ENCODE results near the gene MDC1.

MDC1 gene

DNA sequence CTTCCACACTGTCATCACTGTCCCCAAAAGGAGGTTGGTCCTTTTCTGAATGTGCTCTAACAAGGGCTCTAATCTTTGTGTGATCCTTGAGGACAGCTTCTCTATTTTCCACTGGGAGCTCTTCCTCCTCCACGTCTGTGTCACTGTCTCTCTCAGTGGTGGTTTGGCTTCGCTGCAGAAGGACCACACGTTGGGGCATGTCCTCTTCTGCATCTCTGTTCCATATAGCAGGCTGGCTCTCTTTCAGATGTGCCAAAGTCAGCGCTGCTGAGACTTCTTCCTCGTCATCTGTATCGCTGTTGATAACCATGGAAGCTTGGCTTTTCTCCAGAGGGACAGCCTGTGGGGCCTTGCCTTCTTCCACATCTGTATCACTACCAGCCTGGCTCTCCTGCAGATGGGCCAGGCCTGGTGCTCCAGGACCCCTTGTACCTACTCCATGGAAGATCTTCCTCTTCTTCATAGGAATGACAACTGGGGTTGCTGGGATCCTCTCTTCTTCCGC is 4.6 kb downstream of the MDC1 start:
- Mint-ChIP-seq H3K36me3 (peaks cover 71% of the 10 kb centered on the region), H3K27me3 (no peaks in the 10 kb centered on the region), H3K4me3 (peak overlapping the region; percentile 67), H3K27ac (peak overlapping the region; percentile 92), H3K4me1 (peaks cover 61% of the 10 kb centered on the region), H3K9me3 (no peaks in the 10 kb centered on the region)
- no peak for DNase-seq
- CTCF ChIA-PET, result interaction anchor here (1.0 to 1.8 kb wide), 3 partner anchors 10 to 40 kb away, joined by 3 to 10 read pairs (median 4); partner anchors contain the start of gene DHX16

DNA sequence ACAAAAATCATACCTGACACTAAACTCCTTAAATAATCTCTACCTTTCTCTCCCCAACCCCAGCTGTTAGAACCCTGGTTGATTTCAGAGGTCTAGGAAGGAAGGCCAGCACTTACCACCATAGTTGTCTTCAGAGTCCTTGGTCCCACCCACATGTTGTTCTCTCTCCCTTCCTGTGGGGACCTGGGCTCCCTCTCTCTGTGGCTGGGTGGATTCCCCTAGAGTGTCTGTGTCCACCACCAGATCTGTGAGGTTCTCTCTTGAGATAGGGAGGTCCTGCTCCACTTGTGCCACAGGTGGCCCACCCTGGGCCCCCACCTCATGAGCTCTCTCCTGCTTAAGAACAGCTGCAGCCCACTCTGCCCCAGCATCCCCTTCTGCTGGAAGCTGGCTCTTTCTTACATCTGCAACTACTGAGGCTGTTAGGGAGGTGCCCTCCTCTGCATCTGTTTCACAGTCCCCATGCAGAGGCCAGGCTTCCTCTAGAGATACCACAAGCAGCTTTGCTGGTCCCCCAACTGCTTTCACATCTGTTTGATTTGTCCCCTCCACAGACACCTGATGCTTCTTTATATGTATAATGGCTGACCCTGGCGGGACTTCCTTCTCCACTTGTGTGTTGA is 5.2 kb downstream of the MDC1 start:
- no peaks in the 10 kb centered on the region for H3K27me3 Mint-ChIP-seq
- H3K4me3 Mint-ChIP-seq, result peak overlapping the region; percentile 67
- peaks cover 71% of the 10 kb centered on the region for H3K36me3 Mint-ChIP-seq
- peak; percentile 51 for DNase-seq
- H3K27ac Mint-ChIP-seq, result peak overlapping the region; percentile 92
- H3K9me3 Mint-ChIP-seq, result no peaks in the 10 kb centered on the region
- peaks cover 56% of the 10 kb centered on the region for H3K4me1 Mint-ChIP-seq
- CTCF ChIA-PET, result interaction anchor here (1.1 to 1.8 kb wide), 3 partner anchors 10 to 39 kb away, joined by 4 to 10 read pairs (median 4); partner anchors contain the start of gene DHX16

DNA sequence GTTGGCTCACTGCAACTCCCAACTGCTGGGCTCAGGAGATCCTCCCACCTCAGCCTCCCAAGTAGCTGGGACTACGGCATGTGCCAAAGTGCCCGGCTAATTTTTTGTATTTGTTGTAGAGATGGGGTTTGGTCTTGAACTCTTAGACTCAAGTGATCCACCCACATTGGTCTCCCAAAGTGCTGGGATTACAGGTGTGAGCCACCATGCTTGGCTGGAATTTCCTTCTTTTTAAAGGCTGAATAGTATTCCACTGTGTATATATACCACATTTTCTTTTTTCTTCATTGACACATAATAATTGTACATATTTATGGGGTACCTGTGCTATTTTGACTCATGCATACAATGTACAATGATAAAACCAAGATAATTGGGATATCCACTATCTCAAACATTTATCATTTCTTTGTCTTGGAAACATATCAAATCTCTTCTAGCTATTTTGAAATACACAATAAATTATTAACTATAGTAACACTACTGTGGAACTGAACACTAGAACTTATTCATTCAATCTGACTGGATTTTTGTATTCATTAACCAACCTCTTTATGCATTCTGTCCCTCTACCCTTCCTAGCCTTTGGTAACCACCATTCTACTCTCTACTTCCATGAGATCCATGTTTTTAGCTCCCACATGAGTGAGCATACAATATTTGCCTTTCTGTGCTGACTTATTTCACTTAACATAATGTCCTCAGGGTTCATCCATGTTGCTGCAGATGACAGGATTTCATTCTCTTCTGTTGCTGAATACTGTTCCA is 7.8 kb downstream of the MDC1 start:
- Mint-ChIP-seq H3K27me3 (no peaks in the 10 kb centered on the region), H3K9me3 (no peaks in the 10 kb centered on the region), H3K36me3 (peaks cover 70% of the 10 kb centered on the region), H3K4me1 (peaks cover 35% of the 10 kb centered on the region), H3K27ac (no peak overlapping the region), H3K4me3 (no peak overlapping the region)
- CTCF ChIA-PET, result interaction anchor here (0.8 kb wide), 1 partner anchor 30 kb away, joined by 3 read pairs; no protein-coding TSS in a partner anchor
- no peak for DNase-seq

DNA sequence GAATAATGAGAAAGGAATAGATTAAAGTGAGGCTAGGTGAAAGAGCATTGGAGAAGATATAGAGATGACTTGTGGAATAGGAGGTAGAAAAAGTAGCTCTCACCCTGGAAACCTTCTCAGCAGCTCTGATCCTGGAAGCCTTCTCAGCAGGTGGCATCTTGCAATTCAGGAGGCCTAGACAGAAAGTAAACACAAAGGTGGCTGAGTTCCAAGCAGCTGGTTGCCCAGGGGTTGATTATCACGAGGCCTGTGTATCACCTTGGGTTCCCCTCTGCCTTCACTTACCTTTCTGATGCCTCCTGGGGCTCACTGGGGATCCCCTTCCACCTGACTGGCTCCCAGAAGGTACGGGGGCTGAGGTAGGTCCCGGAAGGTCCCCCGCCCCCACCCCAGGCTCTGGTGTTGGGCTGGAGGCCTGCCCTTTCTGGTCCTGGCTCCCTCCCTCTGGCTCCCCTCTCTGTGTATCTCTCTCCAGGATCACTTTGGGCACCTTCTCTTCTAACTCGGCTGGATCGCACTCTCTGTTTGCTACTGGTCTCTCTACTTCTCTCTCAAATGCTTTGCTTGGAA is 9.7 kb downstream of the MDC1 start:
- Mint-ChIP-seq H3K27ac (no peak overlapping the region), H3K36me3 (peaks cover 69% of the 10 kb centered on the region), H3K4me1 (peaks cover 19% of the 10 kb centered on the region), H3K27me3 (no peaks in the 10 kb centered on the region), H3K9me3 (no peaks in the 10 kb centered on the region), H3K4me3 (no peak overlapping the region)
- DNase-seq, result no peak
- CTCF ChIA-PET, result interaction anchor here (0.7 kb wide), 1 partner anchor 26 kb away, joined by 3 read pairs; no protein-coding TSS in a partner anchor

DNA sequence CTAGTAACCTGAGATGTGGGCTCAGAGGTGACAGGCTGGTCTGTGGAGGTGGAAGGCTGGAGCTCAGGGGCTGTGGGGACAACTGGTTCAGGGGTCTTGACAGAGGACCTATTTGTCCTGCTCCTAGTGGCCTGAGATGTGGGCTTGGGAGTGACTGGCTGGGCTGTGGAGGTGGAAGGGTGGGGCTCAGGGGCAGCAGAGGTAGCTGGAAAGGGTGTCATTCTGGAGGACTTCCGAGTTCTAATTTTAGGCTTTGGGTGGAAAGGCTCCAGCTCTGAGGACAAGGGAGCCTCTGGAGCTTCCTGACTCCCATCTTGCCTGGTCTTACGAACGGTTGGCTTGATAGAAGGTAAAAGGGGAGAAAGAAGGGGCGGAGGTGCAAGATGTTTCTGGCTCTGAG is 11.5 kb downstream of the MDC1 start:
- DNase-seq, result no peak
- Mint-ChIP-seq H3K4me1 (peaks cover 2% of the 10 kb centered on the region), H3K27me3 (no peaks in the 10 kb centered on the region), H3K9me3 (no peaks in the 10 kb centered on the region), H3K4me3 (no peak overlapping the region), H3K27ac (peak overlapping the region; percentile 12), H3K36me3 (peaks cover 55% of the 10 kb centered on the region)
- CTCF ChIA-PET, result interaction anchor here (0.7 to 1.1 kb wide), 2 partner anchors 9 to 17 kb away, joined by 3 to 5 read pairs; no protein-coding TSS in a partner anchor

DNA sequence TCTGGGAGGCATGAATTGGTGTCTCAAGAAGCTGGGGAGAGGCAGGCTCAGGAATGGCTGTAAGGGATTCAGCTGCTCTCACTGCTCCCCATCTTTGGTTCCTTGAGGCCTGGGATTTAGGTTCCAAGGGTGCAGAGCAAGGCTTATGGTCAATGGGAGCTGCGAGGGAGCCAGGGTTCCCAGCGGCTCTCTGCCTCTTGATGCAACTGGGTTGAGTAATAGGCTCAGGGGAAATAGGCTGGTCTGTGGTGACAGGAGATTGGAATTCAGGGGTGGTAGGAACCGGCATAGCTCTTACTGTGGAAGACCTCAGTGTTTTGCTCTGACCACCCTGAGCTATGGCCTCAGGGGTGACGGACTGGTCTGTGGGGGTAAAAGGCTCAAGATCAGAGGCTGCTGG is 13.3 kb downstream of the MDC1 start:
- no peaks in the 10 kb centered on the region for H3K4me1 Mint-ChIP-seq
- H3K4me3 Mint-ChIP-seq, result no peak overlapping the region
- H3K27ac Mint-ChIP-seq, result no peak overlapping the region
- CTCF ChIA-PET, result interaction anchor here (0.7 to 1.6 kb wide), 3 partner anchors 12 to 164 kb away, joined by 3 to 5 read pairs (median 3); partner anchors contain the start of genes MDC1 and NRM
- peaks cover 56% of the 10 kb centered on the region for H3K36me3 Mint-ChIP-seq
- DNase-seq, result no peak
- no peaks in the 10 kb centered on the region for H3K27me3 Mint-ChIP-seq
- no peaks in the 10 kb centered on the region for H3K9me3 Mint-ChIP-seq

DNA sequence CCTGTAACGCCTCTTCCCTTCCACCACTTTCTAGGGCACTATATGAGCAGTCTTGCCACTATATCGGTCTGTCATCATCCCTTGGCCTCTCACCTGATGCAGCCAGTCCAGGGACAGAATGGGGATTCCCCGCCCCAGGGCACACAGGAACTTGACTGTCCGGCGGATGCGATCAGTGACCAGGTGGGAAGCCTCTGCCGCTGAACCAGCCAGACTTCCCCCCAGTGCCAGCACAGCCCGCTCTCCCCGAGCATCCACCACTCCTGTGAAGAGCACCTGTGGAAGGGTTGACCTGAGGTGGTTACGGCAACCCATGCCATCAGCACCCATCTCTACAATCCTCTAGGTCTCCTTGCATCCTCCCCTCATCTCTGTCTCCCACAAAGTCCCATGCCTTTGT is 14.1 kb downstream of the MDC1 start:
- H3K9me3 Mint-ChIP-seq, result no peaks in the 10 kb centered on the region
- CTCF ChIA-PET, result interaction anchor here (1.6 kb wide), 1 partner anchor 12 kb away, joined by 5 read pairs; the partner anchor contains the start of gene NRM

DNA sequence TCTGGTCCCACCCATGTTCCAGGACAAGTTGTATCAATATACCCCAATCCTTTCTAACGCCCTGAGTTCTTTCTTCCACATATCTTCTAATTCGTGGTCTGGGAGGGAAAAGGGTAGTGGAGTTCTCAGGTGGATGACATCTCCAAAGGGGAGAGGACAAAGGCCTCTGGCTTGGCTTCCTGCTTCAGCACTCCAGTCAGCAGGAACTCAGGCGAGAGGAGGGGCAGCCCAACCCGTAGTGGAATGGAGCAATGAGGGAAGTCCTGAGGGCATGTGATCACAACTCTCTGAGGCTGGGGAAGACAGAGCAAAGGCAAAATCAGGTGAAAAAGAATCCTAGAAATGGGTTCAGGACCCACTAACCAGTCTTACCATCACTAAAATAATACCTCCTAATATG is 16.7 kb downstream of the MDC1 start:
- H3K4me1 Mint-ChIP-seq, result no peaks in the 10 kb centered on the region
- H3K27me3 Mint-ChIP-seq, result no peaks in the 10 kb centered on the region
- H3K4me3 Mint-ChIP-seq, result no peak overlapping the region
- CTCF ChIA-PET, result no interaction called here
- no peak for DNase-seq
- peaks cover 36% of the 10 kb centered on the region for H3K36me3 Mint-ChIP-seq
- no peaks in the 10 kb centered on the region for H3K9me3 Mint-ChIP-seq
- H3K27ac Mint-ChIP-seq, result no peak overlapping the region

More for the DNA sequence above, 14.1 kb downstream of the MDC1 start:
- DNase-seq, result no peak
- H3K36me3 Mint-ChIP-seq, result peaks cover 52% of the 10 kb centered on the region
- no peak overlapping the region for H3K4me3 Mint-ChIP-seq
- no peaks in the 10 kb centered on the region for H3K4me1 Mint-ChIP-seq
- no peak overlapping the region for H3K27ac Mint-ChIP-seq
- H3K27me3 Mint-ChIP-seq, result no peaks in the 10 kb centered on the region

DNA sequence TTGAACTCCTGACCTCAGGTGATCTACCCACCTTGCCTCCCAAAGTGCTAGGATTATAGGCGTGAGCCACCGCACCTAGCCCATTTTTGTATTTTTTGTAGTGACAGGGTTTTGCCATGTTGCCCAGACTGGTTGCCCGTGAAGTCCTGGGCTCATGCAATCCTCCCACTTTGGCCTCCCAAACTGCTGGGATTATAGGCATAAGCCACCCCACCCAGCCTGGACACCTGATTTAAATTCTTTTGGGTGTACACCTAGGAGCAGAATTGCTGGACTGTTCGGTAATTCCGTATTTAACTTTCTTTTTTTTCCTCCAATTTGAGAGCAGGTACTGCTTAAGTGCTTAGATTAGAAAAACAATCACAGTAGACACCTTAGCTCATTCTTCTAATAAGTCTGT is 20.6 kb downstream of the MDC1 start:
- no peak for DNase-seq
- H3K27me3 Mint-ChIP-seq, result no peaks in the 10 kb centered on the region
- peaks cover 8% of the 10 kb centered on the region for H3K36me3 Mint-ChIP-seq
- peaks cover 6% of the 10 kb centered on the region for H3K4me1 Mint-ChIP-seq
- no peaks in the 10 kb centered on the region for H3K9me3 Mint-ChIP-seq
- no peak overlapping the region for H3K4me3 Mint-ChIP-seq
- CTCF ChIA-PET, result no interaction called here
- H3K27ac Mint-ChIP-seq, result no peak overlapping the region

DNA sequence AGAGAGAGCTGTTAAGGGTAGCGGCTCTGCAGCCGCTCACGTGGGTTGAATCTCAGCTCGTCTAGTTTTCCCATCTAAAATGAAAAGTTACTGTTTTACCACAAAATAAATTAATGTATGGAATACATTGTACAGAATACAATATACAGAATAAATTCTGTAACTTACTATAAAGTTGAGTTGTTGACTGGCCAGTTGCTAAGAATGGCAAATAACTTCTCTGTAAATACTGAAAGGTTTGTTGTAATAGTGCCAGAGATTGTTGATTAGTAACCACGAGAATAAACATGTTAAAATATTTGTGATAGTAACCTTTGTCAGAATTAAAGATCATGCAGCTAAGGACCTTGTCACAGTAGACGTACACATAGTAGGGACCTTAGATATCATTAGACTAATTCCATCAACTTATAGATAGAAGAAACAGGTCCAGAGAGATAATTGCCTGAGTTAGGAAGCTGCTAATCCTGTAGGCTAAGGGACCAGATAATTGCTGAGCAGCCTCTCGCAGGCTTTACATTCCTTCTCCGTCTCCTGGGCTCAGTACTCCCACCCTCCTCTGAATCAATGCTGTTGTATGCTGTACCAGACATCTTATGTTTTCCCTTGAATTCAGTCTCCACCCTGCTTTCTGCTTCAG is 25.8 kb downstream of the MDC1 start:
- H3K36me3 Mint-ChIP-seq, result peaks cover 14% of the 10 kb centered on the region
- no peaks in the 10 kb centered on the region for H3K27me3 Mint-ChIP-seq
- no peak for DNase-seq
- CTCF ChIA-PET, result interaction anchor here (1.6 to 1.9 kb wide), 2 partner anchors 12 to 31 kb away, joined by 3 to 5 read pairs; no protein-coding TSS in a partner anchor
- H3K4me3 Mint-ChIP-seq, result peak overlapping the region; percentile 99
- H3K9me3 Mint-ChIP-seq, result no peaks in the 10 kb centered on the region
- no peak overlapping the region for H3K27ac Mint-ChIP-seq
- peaks cover 45% of the 10 kb centered on the region for H3K4me1 Mint-ChIP-seq

DNA sequence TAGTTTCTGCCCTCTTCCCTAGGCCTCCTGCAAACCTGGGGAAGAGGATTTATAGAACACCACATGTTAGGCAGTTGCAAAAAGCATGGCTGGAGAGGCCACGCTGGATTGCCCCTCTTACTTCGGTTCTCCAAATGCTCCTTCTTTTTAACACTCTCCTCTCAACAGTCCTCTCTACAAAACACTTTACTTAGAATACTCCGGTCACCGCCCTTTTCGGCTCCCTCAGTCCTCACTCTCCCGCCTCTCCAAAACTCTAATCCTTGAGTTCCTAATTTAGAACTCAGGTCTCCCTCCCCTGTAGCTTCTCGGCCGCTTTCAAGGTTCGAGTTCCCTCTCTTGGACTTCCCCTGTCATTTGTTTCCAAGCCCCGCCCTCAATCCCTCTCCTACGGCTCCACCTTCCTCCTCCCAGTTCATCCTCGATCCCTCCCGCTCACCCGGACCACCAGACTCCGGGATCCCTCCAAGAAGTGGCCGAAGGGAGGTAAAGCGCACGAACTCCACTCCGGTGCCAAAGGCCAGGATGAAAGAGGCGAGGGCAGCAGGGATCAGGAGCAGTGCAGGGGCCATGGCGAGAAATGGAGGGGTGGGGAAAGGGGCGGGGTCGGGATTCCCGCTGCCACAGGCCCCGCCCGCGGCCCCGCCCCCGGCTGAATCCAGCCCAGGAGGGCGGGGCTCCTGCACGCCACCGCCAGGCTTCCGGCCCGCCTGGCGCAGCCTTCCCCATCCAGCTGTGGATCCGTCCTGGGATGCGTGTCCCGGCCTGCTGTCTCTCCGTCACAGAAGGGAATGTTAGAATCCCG is 26.5 kb downstream of the MDC1 start, which contains the start of gene NRM:
TSS of gene NRM (minus strand) at position 582 of the 805 bp plus-strand sequence. CDS start at position 572, 10 bp downstream.
- Mint-ChIP-seq H3K36me3 (peaks cover 20% of the 10 kb centered on the region), H3K4me1 (peaks cover 45% of the 10 kb centered on the region), H3K27me3 (no peaks in the 10 kb centered on the region), H3K9me3 (no peaks in the 10 kb centered on the region), H3K4me3 (peak within 1 kb of the TSS; percentile 99), H3K27ac (peak within 1 kb of the TSS; percentile 85)
- CTCF ChIA-PET, result interaction anchor here (1.0 to 1.9 kb wide), 3 partner anchors 11 to 41 kb away, joined by 4 to 5 read pairs (median 5); no protein-coding TSS in a partner anchor
- peak; percentile 80 for DNase-seq

DNA sequence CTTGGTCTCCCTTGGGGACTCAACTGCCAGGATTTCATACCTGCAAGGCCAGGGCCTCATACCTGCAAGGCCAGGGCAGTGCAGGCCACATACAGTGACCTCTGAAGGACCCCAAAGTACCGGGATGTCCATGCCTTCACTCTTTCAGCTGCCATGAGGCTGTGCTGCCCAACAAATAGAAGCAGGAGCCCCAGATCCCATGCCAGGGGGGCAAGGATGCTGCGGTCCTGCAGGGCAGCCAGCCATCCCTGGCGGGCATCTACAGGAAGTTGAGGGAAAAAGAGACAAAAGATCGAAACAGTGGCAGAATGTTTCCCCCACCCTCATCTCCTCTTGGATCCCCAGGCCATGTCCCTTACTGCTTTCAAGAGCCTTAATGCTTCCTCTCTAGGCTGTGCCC is 27.1 kb downstream of the MDC1 start:
- H3K27ac Mint-ChIP-seq, result peak overlapping the region; percentile 85
- H3K27me3 Mint-ChIP-seq, result no peaks in the 10 kb centered on the region
- peaks cover 45% of the 10 kb centered on the region for H3K4me1 Mint-ChIP-seq
- peaks cover 26% of the 10 kb centered on the region for H3K36me3 Mint-ChIP-seq
- peak overlapping the region; percentile 99 for H3K4me3 Mint-ChIP-seq
- H3K9me3 Mint-ChIP-seq, result no peaks in the 10 kb centered on the region
- DNase-seq, result no peak
- CTCF ChIA-PET, result interaction anchor here (1.0 to 1.9 kb wide), 3 partner anchors 11 to 41 kb away, joined by 4 to 8 read pairs (median 5); no protein-coding TSS in a partner anchor
